Hepatocyte (in vitro differentiated cells): ENCODE data around the gene FAM210A.

ENCODE experiments used
- CTCF ChIP-seq: fragments of 200-600 bp; sonication (generic); IDR thresholded peaks from 2 replicates; pipeline ENCODE4 v1.5.1; 2016; ENCODE audit warnings: antibody characterized with exemption, mild to moderate bottlenecking; ENCODE audit not compliant: poor library complexity
- EZH2 ChIP-seq: fragments of 200-600 bp; sonication (generic); IDR thresholded peaks from 2 replicates; pipeline ENCODE4 v1.6.1; 2016; ENCODE audit warnings: antibody characterized with exemption, mild to moderate bottlenecking, borderline replicate concordance
- EZH2phosphoT487 ChIP-seq: fragments of 200-600 bp; sonication (generic); IDR thresholded peaks from one replicate; pipeline ENCODE4 v1.6.1; 2018; ENCODE audit warnings: antibody characterized with exemption, mild to moderate bottlenecking, low read depth, moderate library complexity; ENCODE audit not compliant: unreplicated experiment, severe bottlenecking

GRCh38 chr18:13627639-13628038 is 98.7 kb downstream of the FAM210A start:
- TF ChIP-seq CTCF (no peak), EZH2 (no peak), EZH2phosphoT487 (no peak)
